NCI-H1436 treated with DMSO at 0.1 percent for 48 hours (cell line): ENCODE measurements around the gene DFFB.
A peak's percentile ranks its signal among the peaks of the same experiment; 100 is the strongest.
"Not testable (repeated sequence)": the region's sequence is repeated elsewhere in the genome, so short reads cannot be mapped to it uniquely, and the experiment has no call there.

Source experiments
- DNase-seq: peaks from one replicate; lab custom pipeline; 2025; lab: John Stamatoyannopoulos, UW

Gene DFFB

DNA sequence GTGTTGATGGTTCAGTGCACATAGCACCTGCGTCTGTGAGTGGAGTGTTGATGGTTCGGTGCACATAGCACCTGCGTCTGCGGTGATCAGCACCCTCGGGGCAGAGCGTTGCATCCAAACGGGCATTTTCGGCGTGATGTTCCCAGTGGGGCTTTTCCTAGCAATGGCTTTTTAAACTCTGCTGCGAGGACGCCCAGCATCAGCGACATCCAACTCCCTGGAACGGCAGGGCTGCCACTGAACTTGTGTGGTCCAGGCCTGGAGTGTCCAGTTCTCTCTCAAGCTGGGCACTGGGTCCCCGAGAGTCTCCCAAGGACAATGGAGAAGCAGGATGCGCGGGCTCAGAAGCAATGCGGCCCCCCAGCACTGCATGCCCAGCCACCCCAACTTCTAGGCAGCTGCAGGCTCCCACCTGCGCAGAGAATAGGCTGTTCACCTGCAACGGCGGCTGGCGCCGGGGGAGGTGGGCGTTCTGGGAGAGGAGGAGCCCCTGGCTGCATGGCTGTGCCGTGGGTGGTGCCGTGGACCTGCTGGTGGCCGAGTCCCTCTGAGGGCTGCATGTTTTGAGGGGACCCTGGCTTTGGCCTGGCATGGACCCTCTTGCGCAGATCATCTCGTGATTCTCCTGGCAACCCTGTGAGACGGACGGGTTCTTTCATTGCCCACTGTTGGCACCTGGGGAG is 52.9 kb downstream of the DFFB start:
- no peak for DNase-seq

DNA sequence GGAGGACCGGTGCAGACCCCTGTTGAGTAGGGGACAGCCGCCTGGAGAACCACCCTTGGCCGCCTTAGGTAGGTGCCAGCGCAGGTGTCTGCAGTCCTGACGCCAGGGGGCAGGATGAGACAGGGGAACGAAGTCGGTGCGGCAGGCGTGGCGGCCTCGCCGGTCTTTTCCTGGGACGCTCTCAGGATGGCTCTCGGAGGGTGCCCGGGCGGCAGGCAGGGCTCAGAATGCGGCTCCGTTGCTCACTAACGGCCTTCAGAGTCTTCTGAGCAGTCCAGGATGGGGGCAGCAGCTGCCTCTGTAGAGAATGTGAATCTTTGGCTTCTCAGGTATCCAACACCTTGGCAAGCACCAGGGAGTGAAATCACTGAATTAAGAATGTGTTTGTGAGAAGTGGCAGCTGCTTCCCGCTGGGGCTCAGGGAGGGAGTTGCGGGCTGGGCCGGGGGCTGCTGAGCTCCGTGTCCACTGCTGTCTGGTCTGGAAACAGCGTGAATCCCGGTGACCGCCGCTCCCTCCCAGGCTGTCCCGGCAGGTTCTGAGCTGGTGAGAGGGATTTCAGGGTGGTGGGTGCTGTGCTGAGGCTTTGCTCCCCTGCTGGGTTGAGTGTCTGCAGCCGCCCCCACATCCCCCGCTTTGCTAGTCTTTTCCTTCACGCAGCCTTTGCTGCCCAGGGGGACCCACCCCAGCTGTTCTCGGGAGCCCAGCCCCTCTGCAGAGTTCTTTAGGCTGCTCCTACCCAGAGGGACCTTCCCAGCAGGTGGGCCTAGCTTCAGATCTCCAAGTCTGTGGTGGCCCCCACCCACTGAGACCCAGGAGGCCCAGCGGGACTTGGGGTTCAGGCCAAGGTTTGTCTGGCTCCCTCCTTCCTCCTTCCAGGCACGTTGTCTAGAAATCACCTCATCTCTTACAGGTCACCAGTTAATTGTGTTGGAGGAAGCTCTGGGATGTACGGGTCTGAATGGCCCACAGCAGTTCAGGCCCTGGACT is 53.9 kb downstream of the DFFB start:
- no peak for DNase-seq

DNA sequence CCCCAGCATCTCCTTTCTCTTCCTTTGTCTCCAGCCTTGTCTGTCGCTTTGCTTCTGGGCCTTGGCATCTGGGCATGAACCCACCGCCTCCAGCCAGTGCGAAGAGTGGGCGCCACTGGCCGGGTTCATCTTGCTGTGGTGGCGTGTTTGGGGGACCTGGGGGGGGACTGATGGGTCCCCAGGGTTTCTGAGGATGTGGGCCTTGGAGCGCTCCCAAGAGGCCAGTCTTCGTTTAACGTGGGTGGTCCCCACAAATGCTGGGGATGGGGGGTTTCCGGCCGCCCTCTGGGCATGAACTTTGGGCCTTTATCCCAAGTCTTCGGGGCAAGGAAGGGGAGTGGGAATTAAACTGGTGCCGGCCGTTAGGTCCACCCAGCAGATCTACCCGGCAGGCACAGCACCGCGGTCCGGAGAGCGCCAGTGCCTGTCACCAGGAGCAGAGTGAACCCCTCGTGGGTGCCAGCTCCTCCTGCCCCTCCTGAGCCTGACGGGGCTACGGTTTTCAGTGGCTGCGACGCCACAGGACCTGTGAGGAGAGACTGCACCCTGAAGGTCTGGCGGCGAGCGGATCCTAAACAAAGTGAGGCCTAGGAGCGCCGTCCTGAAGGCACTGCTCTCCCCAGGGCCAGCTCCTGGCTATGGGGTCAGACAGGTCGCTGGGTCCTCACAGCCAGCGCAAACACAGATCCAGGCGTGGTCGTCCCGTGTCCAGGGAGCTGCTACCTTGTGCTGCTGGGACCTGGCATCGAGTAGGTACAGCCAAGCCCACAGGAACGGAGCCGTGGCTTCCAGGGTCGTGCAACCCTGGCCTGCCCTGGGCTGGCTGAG is 54.9 kb downstream of the DFFB start:
- no peak for DNase-seq

DNA sequence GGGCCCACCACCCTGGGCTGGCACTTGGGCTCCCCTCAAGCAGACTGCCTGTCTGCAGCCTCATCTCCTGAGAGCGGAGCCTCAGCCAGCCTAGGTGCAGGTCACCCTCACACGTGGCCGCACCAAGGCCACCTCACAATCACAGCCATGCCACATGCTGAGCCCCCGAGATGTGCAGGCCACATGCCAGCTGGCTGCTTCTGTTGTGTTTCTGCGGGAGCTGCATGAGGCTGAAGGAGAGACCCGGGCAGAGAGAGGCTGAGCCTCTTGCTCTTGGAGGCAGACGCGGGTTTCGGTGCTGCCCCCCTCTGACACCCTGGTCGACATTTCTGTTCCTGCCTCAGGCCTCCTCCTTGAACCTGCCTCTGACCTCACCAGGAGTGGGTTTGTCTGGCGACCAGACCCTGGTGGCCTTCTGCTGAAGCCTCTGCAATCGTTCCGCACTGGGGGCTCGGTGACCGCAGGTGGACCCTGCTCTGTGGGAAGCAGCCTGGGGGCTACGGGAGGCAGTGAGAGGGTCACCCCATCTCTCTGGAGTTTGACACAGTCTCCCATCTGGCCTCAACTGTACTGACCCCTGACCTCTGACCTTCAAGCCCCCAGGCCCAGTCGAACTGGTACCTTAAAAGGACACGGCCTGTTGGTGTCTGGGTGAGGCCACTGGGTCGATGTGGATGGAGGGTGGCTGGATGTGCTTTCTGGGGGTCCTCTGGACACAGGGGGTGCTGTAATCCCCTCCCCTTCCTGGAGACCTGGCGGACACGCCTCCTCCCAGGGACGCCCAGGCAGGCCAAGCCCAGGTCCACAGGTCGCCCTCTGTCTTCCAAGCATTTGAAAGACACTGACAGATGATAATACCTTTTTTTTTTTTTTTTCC is 55.8 kb downstream of the DFFB start:
- DNase-seq: no peak

DNA sequence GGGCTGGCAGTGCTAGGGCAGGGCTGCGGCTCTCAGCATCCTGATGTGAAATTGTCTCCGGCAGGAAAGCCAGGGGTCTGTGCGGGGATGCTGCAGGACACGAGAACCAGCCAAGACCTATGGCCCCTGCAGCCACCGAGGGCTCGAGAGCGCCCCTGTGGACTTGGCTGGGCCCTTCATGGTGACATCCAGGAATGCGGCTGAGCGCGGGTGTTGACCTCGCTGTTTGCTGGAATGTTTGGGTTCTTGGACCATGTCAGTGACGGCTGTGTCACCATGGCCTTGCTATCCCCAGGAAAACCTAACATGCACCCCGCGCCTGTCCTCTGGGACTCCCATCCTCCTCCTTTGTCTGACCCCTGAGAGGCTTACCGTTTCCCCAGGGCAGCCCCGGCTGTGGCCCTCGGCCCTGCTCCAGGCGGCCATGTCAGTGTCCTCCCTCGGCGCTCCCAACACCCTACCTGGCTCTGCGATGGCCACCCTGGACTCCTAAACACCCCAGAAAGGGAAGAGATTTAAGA is 57.1 kb downstream of the DFFB start:
- no peak for DNase-seq

DNA sequence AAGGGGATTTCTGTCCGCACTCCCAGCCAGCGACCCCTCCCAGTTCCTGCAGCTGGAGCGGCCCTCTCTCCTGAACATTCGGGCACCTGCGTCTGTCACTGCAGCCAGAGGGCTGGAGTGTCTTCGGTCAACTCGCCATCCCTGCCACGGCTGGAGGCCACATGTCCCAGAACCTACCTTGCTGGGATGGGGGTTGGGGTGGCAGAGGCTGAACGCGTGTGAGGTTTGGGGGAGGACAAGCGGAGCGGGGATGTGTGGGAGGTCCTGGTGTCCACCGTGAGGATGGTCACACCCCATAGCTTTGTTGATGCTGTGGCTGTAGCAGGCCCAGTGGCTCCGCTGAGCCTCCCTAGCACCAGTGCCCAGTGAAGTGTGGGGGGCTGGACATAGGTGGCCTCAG is 57.6 kb downstream of the DFFB start:
- no peak for DNase-seq

DNA sequence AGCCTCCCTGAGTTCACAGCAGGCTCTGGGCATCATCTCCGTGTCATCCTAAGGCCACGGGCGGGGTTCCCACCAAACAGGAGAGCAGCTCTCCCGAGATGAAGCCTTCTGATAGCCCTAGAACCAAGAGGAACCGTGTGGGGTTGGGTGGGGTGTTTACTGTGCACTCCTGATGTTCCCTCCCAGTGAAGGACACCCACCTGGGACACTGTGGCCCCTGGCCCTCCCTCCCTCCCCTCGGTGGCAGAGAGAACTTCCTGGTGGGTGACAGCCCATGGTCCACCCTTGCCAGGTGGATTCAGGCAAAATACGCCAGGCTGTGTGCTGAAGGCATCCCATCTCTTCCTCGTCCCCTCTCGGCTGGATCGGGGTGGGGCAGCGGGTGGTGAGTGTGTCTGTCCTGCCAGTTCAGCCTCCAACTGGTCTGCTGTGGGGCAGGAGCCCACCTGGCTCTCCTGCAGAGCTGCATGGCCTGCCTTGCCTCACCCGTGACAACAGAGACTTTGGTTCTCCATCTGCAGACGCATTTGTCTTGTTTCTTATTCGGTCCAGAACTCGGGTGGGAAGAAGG is 58.4 kb downstream of the DFFB start:
- no peak for DNase-seq

DNA sequence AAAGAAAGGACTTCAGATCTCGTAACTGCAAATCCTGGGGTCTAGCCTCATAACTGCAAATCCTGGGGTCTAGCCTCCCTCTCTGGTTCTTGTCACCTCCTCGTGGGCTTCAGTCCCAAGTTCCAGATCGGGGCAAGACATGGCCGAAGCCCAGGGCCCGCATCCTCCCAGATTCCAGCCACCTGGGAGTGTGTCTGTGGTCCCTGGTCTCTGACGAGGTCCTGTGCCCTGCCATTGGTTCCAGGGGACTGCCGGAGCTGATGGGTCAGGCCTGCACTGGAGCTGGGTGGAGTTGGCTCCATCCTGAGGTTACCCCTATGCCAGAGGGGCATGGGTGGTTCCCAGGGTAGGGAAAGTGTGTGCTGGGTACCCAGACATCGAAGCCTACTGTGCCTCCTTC is 60.5 kb downstream of the DFFB start:
- DNase-seq: no peak

DNA sequence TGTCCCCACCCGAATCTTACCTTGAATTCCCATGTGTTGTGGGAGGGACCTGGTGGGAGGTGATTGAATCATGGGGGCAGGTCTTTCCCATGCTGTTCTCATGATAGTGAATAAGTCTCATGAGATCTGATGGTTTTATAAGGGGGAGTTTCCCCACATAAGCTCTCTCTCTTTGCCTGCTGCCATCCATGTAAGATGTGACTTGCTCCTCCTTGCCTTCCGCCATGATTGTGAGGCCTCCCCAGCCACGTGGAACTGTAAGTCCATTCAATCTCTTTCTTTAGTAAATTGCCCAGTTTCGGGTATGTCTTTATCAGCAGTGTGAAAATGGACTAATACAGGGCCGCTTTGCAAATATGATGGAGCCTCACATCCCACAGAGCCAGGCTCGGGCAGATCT is 61.1 kb downstream of the DFFB start:
- DNase-seq: not testable (repeated sequence)

DNA sequence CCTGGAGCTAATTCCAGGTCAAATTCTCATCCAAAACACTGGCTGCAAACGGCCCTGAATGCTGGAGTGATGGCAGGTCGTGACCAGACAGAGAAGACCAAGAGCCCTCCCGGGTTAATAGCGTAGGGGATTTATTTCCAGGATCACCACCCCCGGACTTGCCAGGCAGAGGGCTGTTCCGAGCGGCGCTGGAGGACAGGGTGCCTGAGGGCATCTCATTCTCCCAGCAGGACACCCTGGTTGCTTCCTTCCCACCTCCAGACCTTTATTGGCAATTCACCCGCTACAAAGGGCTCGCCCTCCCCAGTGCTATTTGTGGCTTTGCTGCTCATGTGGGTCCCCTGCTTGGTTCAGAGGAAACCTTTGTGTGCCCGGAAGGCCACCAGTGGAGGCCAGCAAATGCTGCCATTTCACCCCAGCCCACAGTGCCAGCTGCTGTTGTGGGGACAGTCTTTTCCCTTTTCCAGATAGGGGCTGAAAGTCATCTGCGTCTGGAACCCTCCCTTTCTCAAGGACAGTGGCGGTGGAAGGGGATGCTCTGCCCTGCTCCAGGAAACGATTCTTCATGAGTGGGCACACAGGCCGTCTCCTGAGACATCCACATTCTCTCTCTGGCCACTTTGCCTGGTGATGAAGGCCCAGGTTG is 61.8 kb downstream of the DFFB start:
- no peak for DNase-seq

DNA sequence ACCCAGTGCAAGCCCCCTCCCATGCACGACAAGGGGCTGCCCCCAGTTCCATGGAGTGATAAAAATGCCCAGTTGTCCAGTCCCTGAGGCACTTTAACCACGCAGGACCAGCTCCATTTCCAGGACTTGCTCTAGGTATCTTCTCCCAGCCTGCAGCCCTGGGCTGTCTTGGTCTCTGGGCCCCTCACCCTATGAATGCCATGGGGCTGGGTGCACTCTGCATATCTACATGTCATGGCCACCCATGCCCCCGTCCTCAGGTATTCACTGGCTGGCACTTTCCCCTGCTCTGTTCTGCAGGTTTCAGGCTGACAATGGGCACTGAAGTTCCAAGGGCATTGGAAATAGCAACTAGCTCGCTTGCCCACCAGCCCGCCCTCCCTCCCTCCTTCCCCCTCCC is 62.4 kb downstream of the DFFB start:
- DNase-seq: no peak

DNA sequence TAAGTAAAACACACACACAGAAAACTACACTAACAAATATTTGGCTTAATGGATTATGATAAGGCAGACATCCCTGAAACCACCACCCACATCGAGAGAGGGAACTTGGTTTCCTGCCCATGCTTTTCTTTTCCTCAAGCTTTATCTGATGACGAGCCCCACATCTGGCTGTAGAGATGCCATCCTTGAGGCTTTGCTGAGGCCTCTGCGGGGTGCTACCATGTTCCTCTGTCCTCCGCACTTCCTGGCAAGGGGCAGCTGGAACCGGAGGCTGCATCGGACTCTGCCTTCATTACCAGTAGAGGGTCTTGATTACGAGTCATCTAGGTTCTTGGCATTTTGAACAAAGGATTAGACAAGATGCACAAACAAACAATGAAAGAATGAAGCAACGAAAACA is 64.5 kb downstream of the DFFB start:
- no peak for DNase-seq

DNA sequence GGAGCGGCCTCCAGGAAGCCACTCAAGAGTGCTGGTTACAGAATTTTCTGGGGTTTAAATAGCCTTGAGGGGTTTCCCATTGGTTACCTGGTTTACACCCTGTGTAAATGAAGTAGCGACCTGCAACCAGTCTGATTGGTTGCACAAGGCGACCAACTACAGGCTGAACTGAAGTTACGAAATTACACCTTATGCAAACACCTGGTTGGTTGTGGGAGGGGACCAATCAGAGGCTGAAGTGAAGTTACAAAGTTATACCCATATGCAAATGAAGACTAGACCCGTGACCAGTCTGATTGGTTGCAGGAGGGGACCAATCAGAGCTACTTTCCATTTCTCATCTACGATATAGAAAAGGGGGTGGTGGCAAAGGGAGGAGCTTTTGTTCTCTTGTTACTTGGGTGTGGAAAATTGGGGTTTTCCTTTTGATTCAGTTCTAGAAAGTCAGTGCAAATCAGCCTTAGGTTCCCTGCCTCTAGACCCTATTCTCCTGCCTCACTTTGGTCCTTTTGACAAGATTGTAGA is 65.0 kb downstream of the DFFB start:
- peak; percentile 58 for DNase-seq

DNA sequence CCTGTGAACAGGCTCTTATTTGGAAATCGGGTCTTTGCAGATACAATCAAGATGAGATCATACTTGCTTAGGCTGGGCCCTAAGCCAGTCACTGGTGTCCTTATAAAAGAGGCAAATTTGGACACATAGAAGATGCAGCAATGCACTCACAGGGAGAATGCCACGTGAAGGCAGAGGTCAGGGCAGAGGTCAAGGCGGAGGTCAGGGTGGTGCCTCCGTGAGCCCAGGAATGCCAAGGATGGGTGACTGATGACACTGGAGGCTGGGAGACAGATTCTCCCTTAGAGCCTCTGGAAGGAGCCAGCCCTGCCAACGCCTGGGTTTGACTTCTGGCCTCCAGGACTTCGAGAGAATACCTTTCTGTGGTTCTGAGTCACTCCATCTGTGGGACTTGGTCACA is 65.6 kb downstream of the DFFB start:
- no peak for DNase-seq

DNA sequence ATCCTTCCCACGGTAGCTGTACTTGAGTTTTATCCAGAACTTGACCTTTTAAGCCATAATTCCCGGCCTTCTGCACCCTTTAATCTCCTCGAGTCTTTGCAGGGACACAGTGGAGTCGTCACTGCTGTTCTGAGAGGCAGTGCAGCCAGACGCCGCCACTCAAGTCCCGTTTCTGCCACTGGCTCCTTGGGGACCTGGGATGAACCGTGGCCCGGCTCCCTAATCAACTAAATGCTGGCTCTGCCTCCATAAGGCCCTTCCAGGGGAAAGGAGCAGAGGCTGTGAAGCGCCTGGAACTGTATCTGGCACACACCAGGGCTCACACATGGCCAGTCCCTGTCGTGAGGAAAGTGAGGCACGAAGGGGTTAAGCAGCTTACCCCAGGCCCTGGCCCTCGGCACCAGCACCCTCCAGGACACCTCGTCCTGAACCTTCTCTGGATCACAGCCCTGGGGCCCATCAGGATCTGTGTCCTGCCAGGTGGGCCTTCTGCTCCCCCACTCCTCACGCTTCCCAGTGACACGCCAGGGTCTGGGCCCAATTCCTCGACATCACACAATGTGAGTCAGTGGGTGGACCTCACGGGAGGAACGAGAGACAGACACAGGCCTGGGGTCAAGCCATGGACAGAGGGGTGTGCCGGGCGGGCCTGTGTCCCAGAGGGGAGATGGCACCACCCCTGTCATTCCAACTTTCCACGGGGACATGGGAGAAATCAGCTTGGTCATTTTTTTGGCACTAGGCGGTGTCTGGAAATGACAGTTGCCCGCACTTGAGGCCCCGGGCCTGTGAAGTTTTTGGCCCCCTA is 66.3 kb downstream of the DFFB start:
- no peak for DNase-seq

DNA sequence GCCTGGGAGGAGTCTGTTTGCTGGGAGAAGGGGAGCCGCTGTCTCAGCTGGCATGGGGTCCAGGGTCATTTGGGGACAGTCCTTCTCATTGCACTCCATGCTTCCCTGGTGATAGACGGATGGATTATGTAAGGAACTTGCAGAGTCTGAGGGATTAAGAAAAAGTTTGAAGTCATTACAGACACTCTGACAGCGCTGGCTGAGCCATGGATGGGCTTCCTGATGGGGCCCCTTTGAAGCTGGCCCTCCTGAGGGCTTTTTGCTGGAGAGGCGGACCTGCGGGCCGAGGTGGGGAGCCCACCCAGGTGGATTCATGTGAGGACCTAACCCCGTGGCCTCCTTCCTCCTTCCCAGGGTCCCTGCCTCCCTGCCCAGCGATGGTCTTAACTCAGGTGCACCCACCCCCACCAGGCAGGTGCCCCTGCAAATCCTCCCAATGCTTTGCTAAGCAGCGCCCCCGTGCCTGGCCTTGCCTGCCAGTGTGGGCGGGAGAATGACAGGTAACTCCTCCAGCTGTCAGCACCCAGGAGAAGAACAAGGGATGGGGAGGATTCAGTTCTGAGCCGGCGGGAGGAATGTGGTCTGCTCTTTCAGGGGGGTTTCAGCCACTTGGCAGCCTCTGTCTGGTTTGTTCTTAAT is 67.0 kb downstream of the DFFB start:
- no peak for DNase-seq

DNA sequence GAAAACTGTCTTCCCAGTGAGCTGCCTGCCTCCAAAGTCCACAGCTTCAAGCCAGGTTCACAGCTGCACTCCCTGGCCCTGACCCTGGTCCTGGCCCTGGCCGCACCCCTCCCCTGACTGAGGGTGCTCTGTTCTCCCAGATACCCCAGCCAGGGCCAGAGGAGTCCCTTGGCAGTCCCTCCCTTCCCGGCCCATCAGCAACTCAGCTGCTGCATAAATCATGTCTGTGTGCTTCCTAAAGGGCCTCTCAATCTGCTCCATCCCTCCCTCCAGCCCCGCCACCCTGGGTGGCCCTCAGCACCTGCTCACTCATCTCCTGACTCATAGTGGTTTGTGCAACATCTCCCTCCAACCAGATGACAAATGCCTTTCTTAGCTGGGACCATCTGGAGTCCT is 67.5 kb downstream of the DFFB start:
- DNase-seq: no peak

DNA sequence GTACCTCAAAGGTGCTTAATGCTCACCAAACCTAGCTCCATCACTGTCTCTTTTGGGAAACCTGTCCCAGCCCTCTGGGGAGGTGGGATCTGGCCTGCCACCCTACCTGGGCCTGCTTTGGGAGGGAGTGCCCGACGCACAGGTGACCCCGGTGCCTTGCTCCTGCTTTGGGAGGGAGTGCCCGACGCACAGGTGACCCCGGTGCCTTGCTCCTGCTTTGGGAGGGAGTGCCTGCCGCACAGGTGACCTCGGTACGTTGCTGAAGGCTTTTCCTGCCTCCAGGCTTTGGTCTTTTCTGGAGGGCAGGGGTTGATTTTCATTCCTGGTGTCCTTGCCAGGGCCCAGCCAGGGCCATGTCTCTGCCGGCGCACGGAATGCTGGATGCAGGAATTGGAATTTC is 68.0 kb downstream of the DFFB start:
- DNase-seq: no peak

DNA sequence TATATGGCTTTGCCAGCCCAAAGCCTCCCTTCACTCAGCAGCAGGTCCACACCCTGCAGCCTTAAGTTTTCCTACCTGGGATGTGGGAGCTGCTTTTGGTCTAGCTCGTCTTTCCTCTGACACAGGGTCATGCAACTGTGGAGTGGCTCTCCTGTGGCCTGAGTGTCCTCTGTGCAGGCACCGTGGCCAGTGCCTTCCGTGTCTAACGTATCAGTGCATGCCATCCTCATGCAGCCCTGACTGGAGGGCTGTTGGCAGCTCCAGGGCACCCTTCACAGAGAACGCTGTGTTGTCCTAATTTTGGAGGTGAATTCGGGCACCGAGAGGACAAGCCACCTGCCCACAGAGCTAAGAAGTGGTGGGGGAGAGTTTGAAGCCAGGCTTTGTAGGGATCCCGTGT is 68.5 kb downstream of the DFFB start:
- no peak for DNase-seq
